OCI-LY7 (cell line): ENCODE data around the gene GEMIN5.

ENCODE experiments used
- EZH2phosphoT487 ChIP-seq: fragments of 200-600 bp; sonication (generic); IDR thresholded peaks from 2 replicates; pipeline ENCODE4 v1.6.1; 2018; ENCODE audit warnings: low read depth, borderline replicate concordance, mild to moderate bottlenecking, mixed run types, antibody characterized with exemption, low read length, moderate library complexity, mixed read lengths
- TF ChIP-seq, protein P1 (sequence below): fragments of 200-600 bp; sonication (generic); conservative IDR thresholded peaks from 2 replicates; pipeline ENCODE4 v1.5.1; 2014; ENCODE audit warnings: mild to moderate bottlenecking, antibody characterized with exemption, low read length, moderate library complexity, mixed read lengths

DNA sequence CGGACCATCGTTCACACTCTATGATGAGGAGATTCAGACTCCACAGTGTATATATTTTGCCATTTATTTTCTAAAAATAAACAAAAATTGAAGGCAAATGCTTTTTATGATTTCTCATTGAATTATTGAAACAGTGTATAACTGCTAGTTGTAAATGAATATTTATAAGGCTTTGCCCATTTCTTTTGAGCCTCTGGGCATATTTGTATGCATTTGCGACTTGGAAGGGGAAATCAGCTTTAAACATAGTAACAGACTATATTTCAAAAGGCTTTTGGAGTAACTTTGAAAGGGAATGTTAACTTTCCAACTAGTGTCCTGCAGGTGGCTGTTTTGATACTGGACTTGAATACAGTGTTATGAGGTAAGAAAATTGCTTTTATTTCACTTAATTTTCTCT lies 28.9 kb upstream of the GEMIN5 start:
- TF ChIP-seq, protein P1, sequence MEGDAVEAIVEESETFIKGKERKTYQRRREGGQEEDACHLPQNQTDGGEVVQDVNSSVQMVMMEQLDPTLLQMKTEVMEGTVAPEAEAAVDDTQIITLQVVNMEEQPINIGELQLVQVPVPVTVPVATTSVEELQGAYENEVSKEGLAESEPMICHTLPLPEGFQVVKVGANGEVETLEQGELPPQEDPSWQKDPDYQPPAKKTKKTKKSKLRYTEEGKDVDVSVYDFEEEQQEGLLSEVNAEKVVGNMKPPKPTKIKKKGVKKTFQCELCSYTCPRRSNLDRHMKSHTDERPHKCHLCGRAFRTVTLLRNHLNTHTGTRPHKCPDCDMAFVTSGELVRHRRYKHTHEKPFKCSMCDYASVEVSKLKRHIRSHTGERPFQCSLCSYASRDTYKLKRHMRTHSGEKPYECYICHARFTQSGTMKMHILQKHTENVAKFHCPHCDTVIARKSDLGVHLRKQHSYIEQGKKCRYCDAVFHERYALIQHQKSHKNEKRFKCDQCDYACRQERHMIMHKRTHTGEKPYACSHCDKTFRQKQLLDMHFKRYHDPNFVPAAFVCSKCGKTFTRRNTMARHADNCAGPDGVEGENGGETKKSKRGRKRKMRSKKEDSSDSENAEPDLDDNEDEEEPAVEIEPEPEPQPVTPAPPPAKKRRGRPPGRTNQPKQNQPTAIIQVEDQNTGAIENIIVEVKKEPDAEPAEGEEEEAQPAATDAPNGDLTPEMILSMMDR: no peak
- TF ChIP-seq EZH2phosphoT487: no peak
